SK-N-SH (cell line): ENCODE data around the gene RBBP8NL. TPM values are rescaled to one million over a fixed set of nuclear protein-coding genes. Genes with fewer than 3 reads are reported as not detected.

Experiments used
- CTCF ChIA-PET: fragments of 300-600, 350-600 bp; formaldehyde crosslinking; extraction: SDS; loops from one replicate; lab custom pipeline; 2021; lab: Yijun Ruan, JAX
- POLR2A ChIA-PET: fragments of 350-600 bp; sonication (Branson Sonifier 250); formaldehyde crosslinking; extraction: SDS; loops from one replicate; lab custom pipeline; 2020; ENCODE audit warnings: antibody characterized with exemption, inconsistent platforms; lab: Yijun Ruan, JAX
- DNase-seq: peaks from one replicate; pipeline ENCODE4 v3.0.0; 2012
- H2AFZ ChIP-seq: fragments of 200-600 bp; sonication (generic); 2 replicates; pipeline ENCODE4 v1.8.1; 2016; ENCODE audit warnings: antibody characterized with exemption, mild to moderate bottlenecking, low read depth
- H3F3A ChIP-seq: fragments of 200-600 bp; sonication (generic); replicated peaks from 2 replicates; pipeline ENCODE3; 2016; ENCODE audit warnings: antibody characterized with exemption, mild to moderate bottlenecking; ENCODE audit not compliant: insufficient read depth
- H3K27ac ChIP-seq, 2 experiments: fragments of 200-500 bp in 1 of 2; fragments of 200-600 bp in 1 of 2; sonication (Bioruptor generic) in 1 of 2; sonication (generic), shearing (Covaris generic) in 1 of 2; 2 replicates each; pipeline versions ENCODE4 v1.5.1 to v1.6.1; 2014 to 2016; ENCODE audit warnings: low read depth in 2 of 2, inconsistent platforms in 1 of 2, low read length in 1 of 2, mild to moderate bottlenecking in 1 of 2, mixed read lengths in 1 of 2
- H3K27me3 ChIP-seq: fragments of 200-600 bp; sonication (generic), shearing (Covaris generic); 2 replicates; pipeline ENCODE4 v1.6.1; 2016; ENCODE audit warnings: mixed run types; ENCODE audit not compliant: insufficient read depth
- H3K36me3 ChIP-seq, 2 experiments: fragments of 200-500 bp in 1 of 2; fragments of 200-600 bp in 1 of 2; sonication (Bioruptor generic) in 1 of 2; sonication (generic) in 1 of 2; replicated peaks in 1 of 2; 2 replicates each; pipeline versions ENCODE3 to v1.5.1; 2014 to 2016; ENCODE audit warnings: low read length in 1 of 2, mild to moderate bottlenecking in 1 of 2; ENCODE audit not compliant: insufficient read depth in 2 of 2, control insufficient read depth in 1 of 2
- H3K4me1 ChIP-seq, 2 experiments: fragments of 200-500 bp in 1 of 2; fragments of 200-600 bp in 1 of 2; sonication (Bioruptor generic) in 1 of 2; sonication (generic), shearing (Covaris generic) in 1 of 2; 2 replicates each; pipeline versions ENCODE4 v1.5.1 to v1.6.1; 2014 to 2016; ENCODE audit warnings: low read depth in 1 of 2, low read length in 1 of 2, mixed run types in 1 of 2; ENCODE audit not compliant: insufficient read depth in 2 of 2, control insufficient read depth in 1 of 2
- H3K4me2 ChIP-seq: fragments of 200-600 bp; sonication (generic), shearing (Covaris generic); 2 replicates; pipeline ENCODE4 v1.6.1; 2017; ENCODE audit warnings: mixed run types
- H3K4me3 ChIP-seq, 2 experiments: fragments of 200-500 bp in 1 of 2; fragments of 200-600 bp in 1 of 2; sonication (Bioruptor generic) in 1 of 2; sonication (generic), shearing (Covaris generic) in 1 of 2; 2 replicates each; pipeline versions ENCODE4 v1.5.1 to v1.8.1; 2014 to 2016; ENCODE audit warnings: low read depth in 2 of 2, inconsistent platforms in 1 of 2, low read length in 1 of 2, mild to moderate bottlenecking in 1 of 2, mixed read lengths in 1 of 2, moderate library complexity in 1 of 2
- H3K79me2 ChIP-seq: fragments of 200-600 bp; sonication (generic); 2 replicates; pipeline ENCODE4 v1.8.1; 2017; ENCODE audit warnings: mild to moderate bottlenecking; ENCODE audit not compliant: insufficient read depth
- H3K9ac ChIP-seq: fragments of 200-600 bp; sonication (generic); 2 replicates; pipeline ENCODE4 v1.6.1; 2017; ENCODE audit warnings: mixed run types
- H3K9me2 ChIP-seq: fragments of 200-600 bp; sonication (generic); 2 replicates; pipeline ENCODE4 v1.6.1; 2017; ENCODE audit warnings: mixed run types
- H3K9me3 ChIP-seq: fragments of 200-600 bp; sonication (generic); 2 replicates; pipeline ENCODE4 v1.6.1; 2017; ENCODE audit warnings: mixed run types, mild to moderate bottlenecking, moderate library complexity
- H4K20me1 ChIP-seq: fragments of 200-600 bp; sonication (generic); 2 replicates; pipeline ENCODE4 v1.6.1; 2017; ENCODE audit warnings: mild to moderate bottlenecking, mixed run types; ENCODE audit not compliant: insufficient read depth
- EP300 ChIP-seq, 2 experiments: IDR thresholded peaks; 2 replicates each; pipeline versions ENCODE4 v1.4.0 to v1.6.1; 2012; ENCODE audit warnings: borderline replicate concordance in 1 of 2, low read depth in 1 of 2, low read length in 1 of 2
- FOSL2 ChIP-seq: IDR thresholded peaks from 2 replicates; pipeline ENCODE4 v1.4.0; 2012; ENCODE audit warnings: low read depth, mild to moderate bottlenecking, moderate library complexity, borderline replicate concordance
- FOXJ3 ChIP-seq: sonication (generic); formaldehyde crosslinking; IDR thresholded peaks from 2 replicates; pipeline ENCODE4 v1.5.1; 2020; ENCODE audit warnings: mild to moderate bottlenecking, missing genetic modification reagents
- FOXM1 ChIP-seq: IDR thresholded peaks from 2 replicates; pipeline ENCODE4 v1.4.0; 2012; ENCODE audit warnings: low read depth, mild to moderate bottlenecking
- GABPA ChIP-seq: IDR thresholded peaks from 2 replicates; pipeline ENCODE4 v1.4.0; 2012; ENCODE audit warnings: low read depth, mild to moderate bottlenecking
- GATA2 ChIP-seq: sonication (generic); formaldehyde crosslinking; IDR thresholded peaks from 2 replicates; pipeline ENCODE4 v1.5.0; 2020; ENCODE audit warnings: mild to moderate bottlenecking, missing genetic modification reagents
- MXI1 ChIP-seq: IDR thresholded peaks from 2 replicates; pipeline ENCODE4 v1.6.1; 2012; ENCODE audit warnings: mild to moderate bottlenecking, low read depth, low read length, improper control_type of control experiment
- NRF1 ChIP-seq: IDR thresholded peaks from 2 replicates; pipeline ENCODE4 v1.6.1; 2012; ENCODE audit warnings: low read depth, mild to moderate bottlenecking, low read length
- RAD21 ChIP-seq: IDR thresholded peaks from 2 replicates; pipeline ENCODE4 v1.6.1; 2012; ENCODE audit warnings: mild to moderate bottlenecking, low read length
- RCOR1 ChIP-seq: fragments of 150-350 bp; IDR thresholded peaks from 2 replicates; pipeline ENCODE4 v1.6.1; 2017; ENCODE audit warnings: antibody characterized with exemption, low read length
- RFX5 ChIP-seq: IDR thresholded peaks from 2 replicates; pipeline ENCODE4 v1.6.1; 2012; ENCODE audit warnings: mild to moderate bottlenecking, improper control_type of control experiment, low read length
- TAF1 ChIP-seq: IDR thresholded peaks from 2 replicates; pipeline ENCODE4 v1.6.1; 2012; ENCODE audit warnings: low read depth, mild to moderate bottlenecking, low read length, moderate library complexity, borderline replicate concordance
- TEAD4 ChIP-seq: IDR thresholded peaks from 2 replicates; pipeline ENCODE4 v1.4.0; 2012; ENCODE audit warnings: mild to moderate bottlenecking, borderline replicate concordance; ENCODE audit not compliant: insufficient read depth
- YY1 ChIP-seq: IDR thresholded peaks from 2 replicates; pipeline ENCODE4 v1.4.0; 2012; ENCODE audit warnings: low read depth, mild to moderate bottlenecking
- whole genome bisulfite sequencing: methylation state at CpG from one replicate; pipeline ENCODE4 v1.1.6; 2017; ENCODE audit warnings: low lambda C conversion rate; 5-methylcytosine and 5-hydroxymethylcytosine counted together
- polyA plus RNA-seq, 3 experiments: library from polyadenylated mRNA; depleted of rRNA; stranded (reverse); fragments of >200 nt; gene quantifications; 2 replicates each; pipeline ENCODE4 v1.2.3, GENCODE V29; 2012
- TF ChIP-seq, protein P1 (sequence below): fragments of 200-600 bp; sonication (generic); IDR thresholded peaks from 2 replicates; pipeline ENCODE4 v1.6.1; 2017; ENCODE audit warnings: antibody characterized with exemption, mild to moderate bottlenecking, moderate library complexity
- TF ChIP-seq, protein P2 (sequence below): IDR thresholded peaks from 2 replicates; pipeline ENCODE4 v1.4.0; 2012; ENCODE audit warnings: low read depth, borderline replicate concordance
- TF ChIP-seq, protein P3 (sequence below): fragments of 150-350 bp; IDR thresholded peaks from 2 replicates; pipeline ENCODE4 v1.6.1; 2016; ENCODE audit warnings: mild to moderate bottlenecking, low read depth, low read length
- TF ChIP-seq, protein P4 (sequence below): IDR thresholded peaks from 2 replicates; pipeline ENCODE4 v1.6.1; 2012; ENCODE audit warnings: mild to moderate bottlenecking, low read depth, low read length, moderate library complexity

The RBBP8NL gene
- polyA plus RNA-seq, 1 of the 3 experiments (the other 2 are of a cell fraction): not detected

DNA sequence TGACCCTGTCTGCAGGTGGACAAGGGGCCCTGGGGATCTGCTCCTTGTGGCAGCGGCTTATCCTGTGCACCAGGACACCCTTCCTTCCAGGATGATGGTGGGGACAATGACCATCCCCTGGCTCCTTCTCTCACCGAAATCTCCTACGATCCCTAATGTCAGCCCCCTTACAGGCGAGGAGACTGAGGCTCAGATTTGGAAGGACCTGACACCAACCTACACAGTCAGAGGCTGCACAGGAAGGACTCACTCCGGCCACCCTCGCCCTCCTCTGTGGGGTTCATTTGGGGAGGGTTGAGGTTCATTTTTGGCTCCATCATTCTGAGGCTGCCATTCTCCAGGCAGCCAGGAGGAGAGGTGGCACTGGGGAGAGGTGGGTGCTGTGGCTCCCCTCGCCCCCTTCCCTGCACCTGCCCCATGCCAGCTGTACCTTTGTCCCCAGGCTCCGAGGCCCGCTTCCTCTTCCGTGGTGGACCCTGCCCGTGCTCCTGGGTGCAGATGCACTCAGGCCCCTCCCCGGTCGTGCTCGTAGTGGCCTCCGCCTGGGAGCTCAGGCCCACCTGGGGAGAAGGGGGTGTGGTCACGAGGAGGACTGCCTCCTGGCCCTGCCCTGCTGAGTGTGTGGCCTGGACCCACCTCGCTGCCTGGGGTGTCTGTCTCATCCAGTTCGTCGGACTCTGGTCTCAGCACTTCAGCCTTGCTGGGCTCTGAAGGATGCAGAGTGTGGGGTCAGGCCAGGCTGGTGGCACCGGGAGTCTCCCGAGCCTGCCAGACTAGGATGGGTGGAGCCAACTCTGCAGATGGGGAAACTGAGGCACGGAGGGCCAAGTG, 14.9 kb downstream of the RBBP8NL start:
- H4K20me1 ChIP-seq: no peaks in the 10 kb centered on the region
- 63% methylated on average over 9 of the region's 22 CpGs for WGBS
- no peak overlapping the region for H3K4me2 ChIP-seq
- H3K27ac ChIP-seq: no peak overlapping the region
- no peaks in the 10 kb centered on the region for H3K79me2 ChIP-seq
- H3K4me1 ChIP-seq: peaks cover 0 to 28% of the 10 kb centered on the region in 2 experiments; a peak in 1 of 4 replicates
- no peak overlapping the region for H2AFZ ChIP-seq
- TF ChIP-seq GABPA (no peak), TAF1 (no peak), RAD21 (no peak), TEAD4 (no peak)
- TF ChIP-seq, protein P1, sequence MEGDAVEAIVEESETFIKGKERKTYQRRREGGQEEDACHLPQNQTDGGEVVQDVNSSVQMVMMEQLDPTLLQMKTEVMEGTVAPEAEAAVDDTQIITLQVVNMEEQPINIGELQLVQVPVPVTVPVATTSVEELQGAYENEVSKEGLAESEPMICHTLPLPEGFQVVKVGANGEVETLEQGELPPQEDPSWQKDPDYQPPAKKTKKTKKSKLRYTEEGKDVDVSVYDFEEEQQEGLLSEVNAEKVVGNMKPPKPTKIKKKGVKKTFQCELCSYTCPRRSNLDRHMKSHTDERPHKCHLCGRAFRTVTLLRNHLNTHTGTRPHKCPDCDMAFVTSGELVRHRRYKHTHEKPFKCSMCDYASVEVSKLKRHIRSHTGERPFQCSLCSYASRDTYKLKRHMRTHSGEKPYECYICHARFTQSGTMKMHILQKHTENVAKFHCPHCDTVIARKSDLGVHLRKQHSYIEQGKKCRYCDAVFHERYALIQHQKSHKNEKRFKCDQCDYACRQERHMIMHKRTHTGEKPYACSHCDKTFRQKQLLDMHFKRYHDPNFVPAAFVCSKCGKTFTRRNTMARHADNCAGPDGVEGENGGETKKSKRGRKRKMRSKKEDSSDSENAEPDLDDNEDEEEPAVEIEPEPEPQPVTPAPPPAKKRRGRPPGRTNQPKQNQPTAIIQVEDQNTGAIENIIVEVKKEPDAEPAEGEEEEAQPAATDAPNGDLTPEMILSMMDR: no peak
- TF ChIP-seq, protein P2, sequence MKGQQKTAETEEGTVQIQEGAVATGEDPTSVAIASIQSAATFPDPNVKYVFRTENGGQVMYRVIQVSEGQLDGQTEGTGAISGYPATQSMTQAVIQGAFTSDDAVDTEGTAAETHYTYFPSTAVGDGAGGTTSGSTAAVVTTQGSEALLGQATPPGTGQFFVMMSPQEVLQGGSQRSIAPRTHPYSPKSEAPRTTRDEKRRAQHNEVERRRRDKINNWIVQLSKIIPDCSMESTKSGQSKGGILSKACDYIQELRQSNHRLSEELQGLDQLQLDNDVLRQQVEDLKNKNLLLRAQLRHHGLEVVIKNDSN: no peak
- no peak overlapping the region for H3K4me3 ChIP-seq
- CTCF ChIA-PET: interaction anchor here (1.3 to 4.2 kb wide), 2 partner anchors 30 to 82 kb away, joined by 4 to 48 read pairs; no protein-coding TSS in a partner anchor
- DNase-seq: no peak
- H3F3A ChIP-seq: no peaks in the 10 kb centered on the region
- no peak overlapping the region for H3K9ac ChIP-seq
- H3K36me3 ChIP-seq: no peaks in the 10 kb centered on the region
- no peaks in the 10 kb centered on the region for H3K27me3 ChIP-seq
- H3K9me3 ChIP-seq: no peaks in the 10 kb centered on the region
- no peaks in the 10 kb centered on the region for H3K9me2 ChIP-seq
- POLR2A ChIA-PET: no interaction called here

DNA sequence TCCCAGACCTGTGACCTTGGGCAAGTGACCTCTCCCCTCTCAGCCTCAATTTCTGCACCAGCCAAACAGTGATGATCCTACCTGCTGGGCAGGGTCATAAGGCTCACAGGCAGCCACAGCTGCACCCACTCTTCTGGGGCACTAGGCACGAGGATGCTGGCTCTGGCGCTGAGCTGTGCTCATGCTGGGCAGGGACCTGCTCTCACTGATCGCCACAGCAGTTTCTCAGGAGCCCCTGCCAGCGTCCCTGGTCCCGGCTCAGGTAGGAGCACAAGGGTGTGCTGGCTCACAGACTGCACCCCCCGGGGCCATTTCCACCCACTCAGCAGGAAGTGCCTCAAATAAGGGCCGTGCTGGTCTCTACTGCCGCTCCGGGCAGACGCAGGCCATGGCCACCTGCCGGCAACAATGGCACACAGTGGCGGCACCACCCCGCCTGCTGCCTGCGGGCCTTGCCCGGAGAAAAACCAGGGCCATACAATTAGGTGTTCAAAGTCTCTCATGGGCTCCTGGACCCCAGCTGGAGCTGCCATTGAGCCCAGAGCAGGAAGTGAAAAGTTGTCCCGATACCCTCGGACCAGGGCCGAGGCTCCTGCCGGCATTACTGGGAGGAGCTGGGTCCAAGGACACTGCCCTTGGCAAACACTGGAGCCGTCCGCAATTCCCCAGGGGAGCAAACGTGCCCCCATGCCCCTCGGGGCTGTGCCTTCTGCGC, 15.7 kb downstream of the RBBP8NL start:
- ChIA-PET CTCF (interaction anchor here (0.7 to 4.2 kb wide), 12 partner anchors 11 to 379 kb away, joined by 3 to 65 read pairs (median 8); no protein-coding TSS in a partner anchor), POLR2A (interaction anchor here (0.6 kb wide), 1 partner anchor 240 kb away, joined by 3 read pairs; no protein-coding TSS in a partner anchor)
- 0% methylated on average over 1 of the region's 24 CpGs for WGBS
- no peak for DNase-seq
- H3K79me2 ChIP-seq: peaks cover 1% of the 10 kb centered on the region; the same call in 1 of the 2 replicates
- no peak overlapping the region for H2AFZ ChIP-seq
- no peak overlapping the region for H3K4me2 ChIP-seq
- no peak overlapping the region for H3K27ac ChIP-seq
- no peak overlapping the region for H3K4me3 ChIP-seq
- H3K36me3 ChIP-seq: no peaks in the 10 kb centered on the region
- H3K9me2 ChIP-seq: no peaks in the 10 kb centered on the region
- peaks cover 0 to 30% of the 10 kb centered on the region in 2 experiments; a peak in 1 of 4 replicates for H3K4me1 ChIP-seq
- no peaks in the 10 kb centered on the region for H4K20me1 ChIP-seq
- no peaks in the 10 kb centered on the region for H3F3A ChIP-seq
- H3K27me3 ChIP-seq: no peaks in the 10 kb centered on the region
- H3K9me3 ChIP-seq: no peaks in the 10 kb centered on the region
- no peak overlapping the region for H3K9ac ChIP-seq
- TF ChIP-seq GATA2 (CRISPR knock-in tag) (no peak), FOXM1 (no peak), RCOR1 (no peak), MXI1 (no peak), FOSL2 (no peak), EP300 (IDR thresholded peaks at IDR 0.05; ENCODE audit: borderline replicate concordance in 1 of 2, low read depth in 1 of 2, low read length in 1 of 2) (no peak), FOXJ3 (CRISPR knock-in tag) (no peak), NRF1 (no peak), YY1 (no peak), RFX5 (no peak), RAD21 (no peak)
- TF ChIP-seq, protein P3, sequence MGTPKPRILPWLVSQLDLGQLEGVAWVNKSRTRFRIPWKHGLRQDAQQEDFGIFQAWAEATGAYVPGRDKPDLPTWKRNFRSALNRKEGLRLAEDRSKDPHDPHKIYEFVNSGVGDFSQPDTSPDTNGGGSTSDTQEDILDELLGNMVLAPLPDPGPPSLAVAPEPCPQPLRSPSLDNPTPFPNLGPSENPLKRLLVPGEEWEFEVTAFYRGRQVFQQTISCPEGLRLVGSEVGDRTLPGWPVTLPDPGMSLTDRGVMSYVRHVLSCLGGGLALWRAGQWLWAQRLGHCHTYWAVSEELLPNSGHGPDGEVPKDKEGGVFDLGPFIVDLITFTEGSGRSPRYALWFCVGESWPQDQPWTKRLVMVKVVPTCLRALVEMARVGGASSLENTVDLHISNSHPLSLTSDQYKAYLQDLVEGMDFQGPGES: no peak
- TF ChIP-seq, protein P4, sequence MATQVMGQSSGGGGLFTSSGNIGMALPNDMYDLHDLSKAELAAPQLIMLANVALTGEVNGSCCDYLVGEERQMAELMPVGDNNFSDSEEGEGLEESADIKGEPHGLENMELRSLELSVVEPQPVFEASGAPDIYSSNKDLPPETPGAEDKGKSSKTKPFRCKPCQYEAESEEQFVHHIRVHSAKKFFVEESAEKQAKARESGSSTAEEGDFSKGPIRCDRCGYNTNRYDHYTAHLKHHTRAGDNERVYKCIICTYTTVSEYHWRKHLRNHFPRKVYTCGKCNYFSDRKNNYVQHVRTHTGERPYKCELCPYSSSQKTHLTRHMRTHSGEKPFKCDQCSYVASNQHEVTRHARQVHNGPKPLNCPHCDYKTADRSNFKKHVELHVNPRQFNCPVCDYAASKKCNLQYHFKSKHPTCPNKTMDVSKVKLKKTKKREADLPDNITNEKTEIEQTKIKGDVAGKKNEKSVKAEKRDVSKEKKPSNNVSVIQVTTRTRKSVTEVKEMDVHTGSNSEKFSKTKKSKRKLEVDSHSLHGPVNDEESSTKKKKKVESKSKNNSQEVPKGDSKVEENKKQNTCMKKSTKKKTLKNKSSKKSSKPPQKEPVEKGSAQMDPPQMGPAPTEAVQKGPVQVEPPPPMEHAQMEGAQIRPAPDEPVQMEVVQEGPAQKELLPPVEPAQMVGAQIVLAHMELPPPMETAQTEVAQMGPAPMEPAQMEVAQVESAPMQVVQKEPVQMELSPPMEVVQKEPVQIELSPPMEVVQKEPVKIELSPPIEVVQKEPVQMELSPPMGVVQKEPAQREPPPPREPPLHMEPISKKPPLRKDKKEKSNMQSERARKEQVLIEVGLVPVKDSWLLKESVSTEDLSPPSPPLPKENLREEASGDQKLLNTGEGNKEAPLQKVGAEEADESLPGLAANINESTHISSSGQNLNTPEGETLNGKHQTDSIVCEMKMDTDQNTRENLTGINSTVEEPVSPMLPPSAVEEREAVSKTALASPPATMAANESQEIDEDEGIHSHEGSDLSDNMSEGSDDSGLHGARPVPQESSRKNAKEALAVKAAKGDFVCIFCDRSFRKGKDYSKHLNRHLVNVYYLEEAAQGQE: no peak
